GM23248 (cell line): ENCODE results near the gene MYO15A. TPM values are rescaled to one million over a fixed set of nuclear protein-coding genes. Genes with fewer than 3 reads are reported as not detected.

ENCODE experiments used
- DNase-seq: peaks from one replicate; pipeline ENCODE4 v3.0.0-alpha.2; 2015
- H2AFZ ChIP-seq: fragments of 200-600 bp; sonication (generic); 2 replicates; pipeline ENCODE4 v1.6.1; 2016; ENCODE audit warnings: antibody characterized with exemption
- H3F3A ChIP-seq: fragments of 200-600 bp; sonication (generic); 2 replicates; pipeline ENCODE4 v1.6.1; 2016; ENCODE audit warnings: mild to moderate bottlenecking, antibody characterized with exemption, mixed run types; ENCODE audit not compliant: insufficient read depth
- H3K27ac ChIP-seq: fragments of 200-600 bp; sonication (generic); 2 replicates; pipeline ENCODE4 v1.5.1; 2016; ENCODE audit warnings: mild to moderate bottlenecking
- H3K27me3 ChIP-seq: fragments of 200-600 bp; sonication (generic); replicated peaks from 2 replicates; pipeline ENCODE4 v1.6.1; 2016; ENCODE audit warnings: mild to moderate bottlenecking; ENCODE audit not compliant: insufficient read depth
- H3K36me3 ChIP-seq: fragments of 200-600 bp; sonication (generic); 2 replicates; pipeline ENCODE4 v1.6.1; 2016; ENCODE audit warnings: low read depth, mild to moderate bottlenecking
- H3K4me1 ChIP-seq: fragments of 200-600 bp; sonication (generic); 2 replicates; pipeline ENCODE4 v1.6.1; 2016; ENCODE audit warnings: mild to moderate bottlenecking; ENCODE audit not compliant: insufficient read depth
- H3K4me2 ChIP-seq: fragments of 200-600 bp; sonication (generic); one replicate; pipeline ENCODE4 v1.6.1; 2016; ENCODE audit warnings: mild to moderate bottlenecking; ENCODE audit not compliant: unreplicated experiment
- H3K4me3 ChIP-seq: fragments of 200-600 bp; sonication (generic); 2 replicates; pipeline ENCODE4 v1.5.1; 2016; ENCODE audit warnings: mild to moderate bottlenecking
- H3K79me2 ChIP-seq: fragments of 200-600 bp; sonication (generic); 2 replicates; pipeline ENCODE4 v1.6.1; 2016; ENCODE audit warnings: mild to moderate bottlenecking; ENCODE audit not compliant: insufficient read depth
- H3K9ac ChIP-seq: fragments of 200-600 bp; sonication (generic); 2 replicates; pipeline ENCODE4 v1.6.1; 2016; ENCODE audit warnings: mild to moderate bottlenecking
- H3K9me2 ChIP-seq: fragments of 200-600 bp; sonication (generic); 2 replicates; pipeline ENCODE4 v1.6.1; 2016; ENCODE audit warnings: mixed run types, mild to moderate bottlenecking, moderate library complexity; ENCODE audit not compliant: insufficient read depth
- H3K9me3 ChIP-seq: fragments of 200-600 bp; sonication (generic); one replicate; pipeline ENCODE4 v1.6.1; 2017; ENCODE audit warnings: low read depth
- H4K20me1 ChIP-seq: fragments of 200-600 bp; sonication (generic); 2 replicates; pipeline ENCODE4 v1.6.0; 2016; ENCODE audit not compliant: insufficient read depth
- EZH2 ChIP-seq: fragments of 200-600 bp; sonication (generic); IDR thresholded peaks from 2 replicates; pipeline ENCODE4 v1.6.1; 2018; ENCODE audit warnings: antibody characterized with exemption, mild to moderate bottlenecking; ENCODE audit not compliant: insufficient read depth, poor library complexity, severe bottlenecking
- EZH2phosphoT487 ChIP-seq: fragments of 200-600 bp; sonication (generic); IDR thresholded peaks from 2 replicates; pipeline ENCODE4 v1.6.1; 2018; ENCODE audit warnings: antibody characterized with exemption, moderate library complexity, mild to moderate bottlenecking, low read depth; ENCODE audit not compliant: insufficient read depth
- WGBS, 2 experiments: methylation state at CpG; one replicate each; pipeline ENCODE4 v1.1.6; 2015 to 2017; ENCODE audit warnings: low lambda C conversion rate in 2 of 2, low coverage in 1 of 2; ENCODE audit errors: missing lambda C conversion rate in 2 of 2; 5-methylcytosine and 5-hydroxymethylcytosine counted together
- in situ Hi-C: fragments of 300-500 bp; cut with MboI; formaldehyde crosslinking; loops from 2 replicates; pipeline ENCODE4 v1.15.0; 2020
- polyA plus RNA-seq: library from polyadenylated mRNA; unstranded; fragments of >200 nt; fragmentation: Nextera tagmentation; extraction: Ambion mirVana; gene quantifications from 2 replicates; pipeline ENCODE4 v1.2.1, GENCODE V29; 2016
- total RNA-seq: library from RNA; depleted of rRNA; stranded (reverse); fragments of >200 nt; shearing (Covaris generic); gene quantifications from 2 replicates; pipeline ENCODE4 v1.2.3, GENCODE V29; 2014

MYO15A gene
- total and polyA plus RNA-seq, 2 experiments from 2014 or later = 0.54 to 0.70 TPM

- in situ Hi-C loops = no loop called here
- Histone ChIP-seq H3K9me2 (no peaks in the 10 kb centered on the region), H3K27me3 (no peaks in the 10 kb centered on the region), H3K4me1 (no peaks in the 10 kb centered on the region), H3K9me3 (no peaks in the 10 kb centered on the region), H3K4me3 (no peak overlapping the region), H3K79me2 (no peaks in the 10 kb centered on the region), H3F3A (no peaks in the 10 kb centered on the region), H3K36me3 (no peaks in the 10 kb centered on the region), H3K9ac (no peak overlapping the region), H3K4me2 (no peak overlapping the region), H3K27ac (no peak overlapping the region), H2AFZ (no peak overlapping the region), H4K20me1 (no peaks in the 10 kb centered on the region)
- DNase-seq = no peak
- no peak for TF ChIP-seq EZH2phosphoT487
- no peak for TF ChIP-seq EZH2
- 86 to 95% methylated on average over 6 of the region's 6 CpGs for WGBS, 2 experiments
Measured at GRCh38 chr17:18105595-18105994, 3.0 kb upstream of the MYO15A start.

- 85 to 90% methylated on average over 9 of the region's 9 CpGs for WGBS, 2 experiments
- Histone ChIP-seq H3K9ac (no peak overlapping the region), H3K27me3 (no peaks in the 10 kb centered on the region), H3K9me3 (no peaks in the 10 kb centered on the region), H3F3A (no peaks in the 10 kb centered on the region), H3K9me2 (no peaks in the 10 kb centered on the region), H3K4me3 (no peak overlapping the region), H3K27ac (no peak overlapping the region), H2AFZ (no peak overlapping the region), H4K20me1 (no peaks in the 10 kb centered on the region), H3K36me3 (no peaks in the 10 kb centered on the region), H3K4me2 (no peak overlapping the region), H3K4me1 (no peaks in the 10 kb centered on the region), H3K79me2 (no peaks in the 10 kb centered on the region)
- in situ Hi-C loops = no loop called here
- TF ChIP-seq EZH2 (no peak), EZH2phosphoT487 (no peak)
- DNase-seq = no peak
Measured at GRCh38 chr17:18106211-18106610, 2.3 kb upstream of the MYO15A start.

- WGBS, 2 experiments = 87 to 89% methylated on average over 13 to 14 of the region's 14 CpGs
- H3K4me3 ChIP-seq = no peak overlapping the region
- TF ChIP-seq EZH2phosphoT487 = no peak
- TF ChIP-seq EZH2 = no peak
- no peak overlapping the region for H3K27ac ChIP-seq
- no peaks in the 10 kb centered on the region for H3K36me3 ChIP-seq
- H4K20me1 ChIP-seq = no peaks in the 10 kb centered on the region
- no peaks in the 10 kb centered on the region for H3K9me2 ChIP-seq
- H2AFZ ChIP-seq = no peak overlapping the region
- no peaks in the 10 kb centered on the region for H3K79me2 ChIP-seq
- H3K9me3 ChIP-seq = no peaks in the 10 kb centered on the region
- no peaks in the 10 kb centered on the region for H3F3A ChIP-seq
- H3K9ac ChIP-seq = no peak overlapping the region
- no peak overlapping the region for H3K4me2 ChIP-seq
- no peaks in the 10 kb centered on the region for H3K27me3 ChIP-seq
- in situ Hi-C loops = no loop called here
- DNase-seq = no peak
- no peaks in the 10 kb centered on the region for H3K4me1 ChIP-seq
Measured at GRCh38 chr17:18107061-18107790, 1.3 kb upstream of the MYO15A start.

DNA sequence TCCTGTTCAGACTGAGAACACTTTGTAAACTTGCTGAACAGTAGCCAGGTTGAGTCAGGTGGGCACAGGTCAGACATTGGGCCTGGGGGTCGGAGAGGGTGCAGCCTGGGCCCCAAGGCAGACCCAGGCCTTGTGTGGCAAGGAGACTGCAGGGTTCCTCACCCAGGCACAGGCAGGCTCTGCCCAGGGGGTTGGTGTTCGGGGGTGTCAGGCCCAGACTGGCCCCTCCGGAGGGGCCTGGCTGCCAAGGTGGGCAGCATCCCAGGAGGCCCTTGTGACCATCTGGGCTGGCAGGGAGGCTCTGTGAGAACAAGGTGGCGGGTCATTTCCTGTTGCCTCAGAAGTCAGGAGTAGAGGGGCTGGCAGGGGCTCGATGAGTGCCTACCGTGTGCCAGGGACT lies 585 bp upstream of the MYO15A start:
- Histone ChIP-seq H2AFZ (no peak overlapping the region), H3K36me3 (no peaks in the 10 kb centered on the region), H3K4me2 (no peak overlapping the region), H3K4me1 (no peaks in the 10 kb centered on the region), H4K20me1 (no peaks in the 10 kb centered on the region), H3K9me2 (no peaks in the 10 kb centered on the region), H3K79me2 (no peaks in the 10 kb centered on the region), H3K27me3 (no peaks in the 10 kb centered on the region), H3K4me3 (no peak overlapping the region), H3K27ac (no peak overlapping the region), H3K9me3 (no peaks in the 10 kb centered on the region), H3K9ac (no peak overlapping the region), H3F3A (no peaks in the 10 kb centered on the region)
- 53 to 56% methylated on average over 6 of the region's 6 CpGs for WGBS, 2 experiments
- TF ChIP-seq EZH2 (no peak), EZH2phosphoT487 (no peak)
- in situ Hi-C loops = no loop called here
- no peak for DNase-seq
